ENCODE measurements around the gene CSF1R.

Gene CSF1R

DNA sequence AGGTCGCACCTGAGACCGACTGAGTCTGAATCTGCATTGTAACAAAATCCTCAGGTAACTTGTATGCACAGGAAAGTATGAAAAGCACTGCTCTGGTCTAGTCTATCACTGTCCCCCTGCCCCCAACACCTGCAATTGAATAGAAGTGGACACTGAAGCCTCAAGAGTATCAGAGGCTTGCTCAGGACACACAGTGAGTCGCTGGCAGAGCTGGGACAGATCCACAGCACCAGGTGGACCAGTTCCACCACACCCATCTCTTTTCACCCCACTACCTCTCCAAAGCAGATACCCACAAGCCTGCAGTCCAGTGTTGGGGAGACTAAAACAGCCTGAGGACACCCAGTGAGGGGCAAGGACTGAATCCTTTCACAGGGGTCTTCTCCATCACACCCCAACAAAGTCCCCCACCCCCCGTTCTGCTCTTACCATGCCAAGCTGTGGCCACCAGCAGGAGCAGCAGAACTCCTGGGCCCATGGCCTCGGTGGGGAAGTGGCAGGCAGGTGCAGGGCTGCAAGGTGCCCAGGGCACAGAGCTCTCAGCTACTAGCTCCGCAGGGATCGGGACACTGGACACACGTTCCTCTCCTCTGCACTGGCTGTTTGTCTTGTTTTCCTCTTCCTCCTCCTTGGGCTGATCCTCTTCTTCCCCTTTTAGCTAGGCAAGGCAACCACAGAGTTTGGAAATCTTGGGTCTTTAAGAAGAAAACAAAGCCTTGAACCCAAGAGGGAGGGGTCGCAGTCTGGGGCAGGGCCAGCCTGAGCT lies at the start of gene CSF1R:
TSS of gene CSF1R (minus strand) at position 605 of the 766 bp plus-strand sequence. CDS start at position 478, 127 bp downstream.
- in situ Hi-C loops (cut with HindIII; ENCODE audit: low sequenced_read_pairs), result no loop called here

DNA sequence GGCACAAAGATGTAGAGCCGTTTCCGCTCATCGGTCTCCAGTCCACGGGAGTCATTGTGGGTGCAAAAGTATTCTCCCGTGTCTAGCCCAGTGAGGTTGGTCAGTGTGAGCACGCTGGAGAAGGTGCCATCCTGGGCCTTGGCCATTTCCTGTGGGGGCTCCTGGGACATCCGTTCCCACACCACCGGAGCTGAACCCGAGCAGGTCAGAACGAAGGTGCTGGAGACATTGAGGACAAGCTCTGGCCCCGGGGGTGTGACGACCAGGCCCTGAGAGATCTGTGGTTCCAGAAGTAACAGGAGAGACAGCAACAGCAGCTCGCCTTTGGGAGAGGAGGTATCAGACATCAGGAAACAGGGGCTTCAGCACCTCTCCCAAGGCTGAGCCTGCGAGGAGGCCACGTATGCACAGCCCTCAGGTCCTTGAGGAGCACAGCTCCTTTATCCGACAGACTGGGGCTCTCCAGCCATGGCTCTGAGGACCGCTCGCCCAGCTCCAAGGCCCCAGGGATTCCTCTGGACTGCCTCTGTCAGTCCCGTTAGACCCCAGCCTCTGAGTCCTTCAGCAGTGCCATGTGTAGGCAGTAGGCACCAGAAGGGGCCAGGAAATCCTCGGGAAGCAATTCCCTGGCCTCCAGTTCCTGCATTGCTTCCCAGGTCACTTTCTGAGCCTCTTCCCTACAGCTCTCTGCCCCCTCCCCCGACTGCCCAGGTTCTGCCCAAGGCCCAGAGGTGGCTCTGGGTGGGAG lies 49.4 kb upstream of the CSF1R start:
- in situ Hi-C loops (cut with HindIII; ENCODE audit: low sequenced_read_pairs), result no loop called here

- in situ Hi-C loops (cut with HindIII; ENCODE audit: low sequenced_read_pairs), result no loop called here
Observed at GRCh38 chr5:150134198-150134588, 47.8 kb upstream of the CSF1R start.

DNA sequence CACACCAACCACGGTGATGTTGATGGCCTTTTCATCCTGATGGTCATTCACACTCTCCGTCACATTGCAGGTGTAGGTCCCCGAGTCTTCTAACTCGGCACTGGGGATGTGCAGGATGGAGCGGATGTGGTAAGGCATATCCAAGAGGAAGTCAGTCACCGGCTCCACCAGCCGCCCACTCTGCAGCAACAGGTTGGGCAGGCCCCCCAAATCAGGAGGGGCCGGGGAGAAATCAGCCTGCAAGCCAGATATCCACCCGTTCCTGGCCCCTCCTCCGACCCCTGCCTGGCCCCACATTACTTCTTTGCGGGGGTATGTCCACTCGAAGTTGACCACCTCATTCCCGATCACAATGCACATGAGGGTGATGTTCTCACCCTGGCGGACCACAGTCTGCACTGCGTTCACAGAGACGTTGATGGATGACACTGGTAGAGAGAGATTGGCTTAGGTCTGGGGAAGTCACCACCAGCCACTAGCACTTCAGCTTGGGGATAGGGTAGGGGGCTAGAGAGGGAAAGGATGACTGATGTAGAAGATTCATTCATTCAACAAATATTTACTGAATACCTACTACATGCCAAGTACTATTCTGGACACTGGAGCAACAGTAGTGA lies 47.3 kb upstream of the CSF1R start:
- in situ Hi-C loops (cut with HindIII; ENCODE audit: low sequenced_read_pairs), result no loop called here

- in situ Hi-C loops (cut with HindIII; ENCODE audit: low sequenced_read_pairs), result no loop called here
Observed at GRCh38 chr5:150132740-150133139, 46.4 kb upstream of the CSF1R start.

- in situ Hi-C loops (cut with HindIII; ENCODE audit: low sequenced_read_pairs), result no loop called here
Observed at GRCh38 chr5:150131978-150132694, 45.8 kb upstream of the CSF1R start.

- in situ Hi-C loops (cut with HindIII; ENCODE audit: low sequenced_read_pairs), result no loop called here
Observed at GRCh38 chr5:150131461-150131860, 45.1 kb upstream of the CSF1R start.

DNA sequence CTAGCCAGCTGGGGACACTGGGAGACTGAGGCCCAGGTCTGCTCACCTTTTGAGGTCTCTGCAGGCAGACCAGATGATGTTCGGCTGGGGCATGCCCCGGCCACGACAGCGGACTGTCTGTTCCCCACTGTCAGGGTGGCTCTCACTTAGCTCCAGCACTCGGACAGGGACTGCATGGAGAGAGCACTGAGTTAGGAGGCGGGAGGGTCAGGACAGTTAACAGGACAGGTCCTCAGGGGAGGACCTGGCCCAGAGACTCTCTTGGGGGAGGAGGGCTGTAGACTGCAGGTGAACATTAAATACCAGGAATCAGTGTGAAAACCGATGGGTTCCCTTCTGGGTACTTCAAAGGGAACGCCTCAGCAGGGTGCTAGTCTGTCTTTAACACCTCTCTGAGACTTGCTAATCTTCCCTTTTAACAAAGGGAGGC lies 44.2 kb upstream of the CSF1R start:
- in situ Hi-C loops (cut with HindIII; ENCODE audit: low sequenced_read_pairs), result no loop called here

- in situ Hi-C loops (cut with HindIII; ENCODE audit: low sequenced_read_pairs), result no loop called here
Observed at GRCh38 chr5:150129813-150130492, 43.6 kb upstream of the CSF1R start.

- in situ Hi-C loops (cut with HindIII; ENCODE audit: low sequenced_read_pairs), result no loop called here
Observed at GRCh38 chr5:150129454-150129812, 43.1 kb upstream of the CSF1R start.

GRCh38 chr5:150126921-150127265 lies 40.5 kb upstream of the CSF1R start:
- in situ Hi-C loops (cut with HindIII; ENCODE audit: low sequenced_read_pairs), result no loop called here

DNA sequence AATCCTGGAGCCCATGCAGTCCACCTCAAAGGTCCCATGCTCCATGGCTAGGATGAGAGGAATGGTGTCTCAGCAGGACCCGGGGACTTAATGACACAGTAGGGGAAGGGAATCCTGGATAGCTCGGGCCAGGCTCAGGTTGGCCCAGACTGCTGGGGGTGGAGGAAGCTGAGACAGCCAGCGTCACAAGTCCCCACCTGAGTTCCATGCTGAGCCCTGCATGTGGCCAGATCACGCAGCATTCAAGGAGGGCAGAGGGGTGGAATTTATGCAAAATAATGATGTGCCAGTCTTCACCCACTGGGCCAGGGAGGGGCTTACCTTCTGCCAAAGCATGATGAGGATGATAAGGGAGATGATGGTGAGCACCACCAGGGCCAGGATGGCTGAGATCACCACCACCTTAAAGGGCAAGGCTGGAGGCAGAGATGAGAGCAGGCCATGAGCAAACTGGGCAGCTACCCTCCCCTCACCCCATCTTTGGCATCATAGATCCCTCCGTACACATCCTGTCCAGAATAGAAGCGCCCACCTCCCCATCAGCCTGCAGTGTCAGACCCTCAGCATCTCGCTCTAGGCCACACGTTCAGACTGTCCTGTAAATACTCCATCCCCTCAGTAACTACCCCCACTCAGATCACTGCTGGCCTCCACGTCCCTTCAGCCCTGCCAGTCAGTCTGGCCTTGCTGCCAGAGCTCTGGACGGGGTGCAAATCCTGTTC lies 40.0 kb upstream of the CSF1R start:
- in situ Hi-C loops (cut with HindIII; ENCODE audit: low sequenced_read_pairs), result no loop called here

- in situ Hi-C loops (cut with HindIII; ENCODE audit: low sequenced_read_pairs), result no loop called here
Observed at GRCh38 chr5:150125334-150125733, 39.0 kb upstream of the CSF1R start.

GRCh38 chr5:150124596-150124995 lies 38.2 kb upstream of the CSF1R start:
- in situ Hi-C loops (cut with HindIII; ENCODE audit: low sequenced_read_pairs), result no loop called here

GRCh38 chr5:150124111-150124557 lies 37.8 kb upstream of the CSF1R start:
- in situ Hi-C loops (cut with HindIII; ENCODE audit: low sequenced_read_pairs), result no loop called here

GRCh38 chr5:150123542-150123941 lies 37.2 kb upstream of the CSF1R start:
- in situ Hi-C loops (cut with HindIII; ENCODE audit: low sequenced_read_pairs), result no loop called here

DNA sequence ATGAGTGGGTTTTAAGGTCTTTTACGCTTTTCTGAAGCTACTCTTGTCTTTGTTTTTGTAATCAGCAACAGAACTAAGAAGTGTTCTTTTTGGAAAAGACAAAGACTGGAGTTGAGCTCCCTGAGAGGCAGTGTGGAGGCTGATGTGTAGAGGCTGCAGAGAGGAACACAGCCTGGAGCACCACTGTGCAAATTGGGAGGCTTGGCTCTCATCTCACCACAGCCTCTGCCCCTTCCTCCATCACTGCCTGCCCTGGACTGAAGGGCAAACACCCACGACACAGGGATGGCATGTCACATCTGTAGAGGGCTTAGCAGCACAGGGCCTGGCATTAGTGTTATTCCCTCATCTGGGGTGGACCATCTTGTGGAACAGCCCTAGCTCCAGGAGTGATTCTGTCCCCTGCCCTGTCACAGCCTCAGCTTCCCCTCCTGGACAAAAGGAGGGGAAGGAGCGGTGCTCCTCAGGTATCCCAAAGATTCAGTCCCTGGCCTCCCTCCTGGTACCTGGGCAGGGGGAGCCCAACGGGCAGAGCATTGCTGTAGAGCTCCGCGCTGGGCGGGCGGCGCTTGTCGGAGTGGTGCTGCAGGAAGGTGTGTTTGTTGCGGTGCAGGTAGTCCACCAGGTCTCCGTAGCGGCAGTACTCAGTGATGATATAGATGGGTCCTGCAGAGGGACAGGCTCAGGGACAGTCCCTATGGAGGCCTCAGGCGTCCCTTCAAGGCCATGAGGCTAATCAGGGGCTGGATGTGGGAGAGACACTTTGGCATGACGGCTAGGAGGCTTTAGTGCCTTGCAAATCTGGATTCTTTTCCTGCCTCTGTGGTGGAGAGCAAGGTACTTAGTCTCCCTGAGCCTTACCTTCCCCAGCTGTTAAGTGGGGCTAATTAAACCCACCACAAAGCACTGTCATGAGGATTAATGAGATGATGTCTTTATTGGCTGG lies 36.5 kb upstream of the CSF1R start:
- in situ Hi-C loops (cut with HindIII; ENCODE audit: low sequenced_read_pairs), result no loop called here

GRCh38 chr5:150122158-150122510 lies 35.8 kb upstream of the CSF1R start:
- in situ Hi-C loops (cut with HindIII; ENCODE audit: low sequenced_read_pairs), result no loop called here

Measured in DLD1 (cell line).